Dedifferentiated amniotic fluid mesenchymal stem cell (primary cell): ENCODE results near the gene REEP5.

Experiments used
- DNase-seq: peaks from one replicate; pipeline ENCODE4 v3.0.0-alpha.2; 2016; ENCODE audit errors: extremely low spot score

The REEP5 gene

GRCh38 chr5:112844489-112844888 lies 77.5 kb downstream of the REEP5 start:
- DNase-seq: no peak

DNA sequence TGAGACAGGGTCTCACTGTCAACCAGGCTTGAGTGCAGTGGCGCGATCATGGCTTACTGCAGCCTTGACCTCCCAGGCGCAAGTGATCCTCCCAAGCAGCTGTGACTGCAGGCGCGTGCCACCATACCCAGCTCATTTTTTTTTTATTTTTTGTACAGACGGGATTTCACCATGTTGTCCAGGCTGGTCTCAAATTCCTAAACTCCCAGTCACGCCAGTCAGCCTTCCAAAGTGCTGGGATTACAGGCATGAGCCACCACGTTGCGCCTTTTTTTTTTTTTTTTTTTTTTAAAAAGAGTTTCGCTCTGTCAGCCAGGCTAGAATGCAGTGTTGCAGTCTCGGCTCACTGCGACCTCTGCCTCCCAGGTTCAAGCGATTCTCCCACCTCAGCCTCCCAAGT lies 88.1 kb downstream of the REEP5 start:
- no peak for DNase-seq

DNA sequence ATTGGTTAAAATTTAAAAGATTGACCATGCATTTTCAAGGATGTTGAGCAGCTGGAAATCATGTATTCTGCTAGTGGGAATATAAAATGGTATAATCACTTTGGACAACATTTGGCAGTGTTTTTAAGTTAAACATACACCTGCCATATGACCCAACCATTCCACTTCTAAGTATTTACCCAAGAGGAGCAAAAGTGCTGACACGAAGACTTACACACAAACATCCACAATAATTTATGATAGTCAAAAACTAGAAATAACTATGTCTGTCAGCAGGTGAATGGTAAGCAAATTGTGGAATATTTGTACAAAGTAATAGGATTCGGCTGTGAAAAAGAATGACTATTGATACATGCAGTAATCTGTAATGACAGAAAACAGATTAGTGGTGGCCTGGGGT lies 91.6 kb downstream of the REEP5 start:
- no peak for DNase-seq
